GM12891 (cell line): Measurements from ENCODE around the gene MAML2.

Source experiments
- POLR2A ChIP-seq: IDR thresholded peaks from 2 replicates; pipeline ENCODE4 v1.6.1; 2011; ENCODE audit warnings: low read depth, low read length, control low read depth
- POLR2AphosphoS5 ChIP-seq: IDR thresholded peaks from 2 replicates; pipeline ENCODE4 v1.6.1; 2011; ENCODE audit warnings: low read depth, low read length, control low read depth

DNA sequence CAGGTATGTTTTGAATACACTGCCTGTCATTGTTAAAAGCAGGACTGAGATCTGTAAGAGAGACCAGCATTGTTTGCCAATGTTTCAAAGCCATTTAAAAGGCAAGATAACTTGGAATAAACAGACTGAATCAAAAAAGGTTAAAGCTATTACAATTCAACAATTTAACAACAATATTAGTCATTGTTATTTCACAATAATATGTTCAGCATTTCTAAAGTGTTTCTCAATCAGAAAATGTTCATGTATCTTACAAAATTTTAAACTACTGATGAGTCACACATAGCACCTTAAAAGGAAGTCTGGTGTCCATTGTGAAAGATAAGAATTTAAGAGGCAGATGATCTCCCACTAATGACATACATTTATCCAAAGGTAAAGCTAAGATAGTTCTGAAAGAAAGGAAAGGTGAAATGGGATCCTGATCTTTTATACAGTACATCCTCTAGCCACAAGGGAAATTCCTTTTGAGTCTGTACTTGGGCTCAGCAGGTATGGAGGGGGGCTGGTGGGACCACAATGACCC is 79.7 kb downstream of the MAML2 start:
- no peak for TF ChIP-seq POLR2A
- no peak for TF ChIP-seq POLR2AphosphoS5
